Right lobe of liver (tissue), 6 donors: ENCODE results near the gene NCOA3. TPM values are rescaled to one million over a fixed set of nuclear protein-coding genes. Genes with fewer than 3 reads are reported as not detected.
"Not testable (repeated sequence)": the region's sequence is repeated elsewhere in the genome, so short reads cannot be mapped to it uniquely, and the experiment has no call there.

Experiments used
- ATAC-seq, 4 donors: fragments of 200-7000 bp; cut with Tn5 transposase; one replicate each; pipeline ENCODE4 v1.9.1; 2020; ENCODE audit warnings: mild to moderate bottlenecking in 4 of 4, moderate library complexity in 4 of 4
- DNase-seq, 3 donors: peaks; one replicate each; pipeline ENCODE4 v3.0.0-alpha.2; 2020
- H3K27ac ChIP-seq, 3 donors: fragments of 200-600 bp; one replicate each; pipeline ENCODE4 v1.8.0; 2022
- H3K27me3 ChIP-seq, 2 donors: fragments of 200-600 bp; one replicate each; pipeline ENCODE4 v1.8.0; 2022
- H3K36me3 ChIP-seq, 4 donors: fragments of 200-600 bp; sonication (generic) in 1 of 4; one replicate each; pipeline versions ENCODE4 v1.5.1 to v1.8.0; 2017 to 2022; ENCODE audit warnings: control low read depth in 1 of 4
- H3K4me1 ChIP-seq, 4 donors: fragments of 200-600 bp; sonication (generic) in 1 of 4; one replicate each; pipeline versions ENCODE4 v1.5.1 to v1.8.0; 2017 to 2022; ENCODE audit warnings: control low read depth in 1 of 4
- H3K4me3 ChIP-seq, 3 donors: fragments of 200-600 bp; one replicate each; pipeline ENCODE4 v1.8.0; 2022
- H3K9me3 ChIP-seq, 4 donors: fragments of 200-600 bp; sonication (generic) in 1 of 4; one replicate each; pipeline versions ENCODE4 v1.5.1 to v1.8.0; 2017 to 2022; ENCODE audit warnings: control low read depth in 1 of 4
- POLR2A ChIP-seq: fragments of 450-650 bp; IDR thresholded peaks from one replicate; pipeline ENCODE4 v1.6.1; 2017; ENCODE audit warnings: antibody characterized with exemption, mild to moderate bottlenecking
- WGBS: methylation state at CpG from one replicate; pipeline ENCODE4 v1.1.6; 2018; ENCODE audit warnings: low coverage, low lambda C conversion rate; ENCODE audit not compliant: insufficient coverage; ENCODE audit errors: missing lambda C conversion rate; 5-methylcytosine and 5-hydroxymethylcytosine counted together
- intact Hi-C, 2 donors: fragments of 100-400 bp; cut with DNase I; formaldehyde crosslinking; loops; one replicate each; pipeline versions ENCODE4 v1.11.2 to v1.14.1; 2022
- total RNA-seq, 6 experiments: library from RNA; depleted of rRNA in 2 of 6; stranded (reverse); fragments of >200 nt in 2 of 6; fragmentation: NEBNext Ultra II Directional in 3 of 6; extraction: Animal tissue kit (Norgen Biotek cat#: 25700) in 3 of 6; gene quantifications; one replicate each; pipeline versions ENCODE4 v1.1.0 to v1.2.4, GENCODE V29; 2016 to 2023
- TF ChIP-seq, protein P1 (sequence below), 4 donors: fragments of 200-600 bp in 3 of 4; fragments of 450-650 bp in 1 of 4; IDR thresholded peaks; one replicate each; pipeline versions ENCODE4 v1.5.1 to v1.8.0; 2016 to 2022; ENCODE audit warnings: antibody characterized with exemption in 4 of 4, mild to moderate bottlenecking in 2 of 4
- donor health status: DM: no; HTN: yes; CAD: no.
- donor health status: DM: no; HTN: no; CAD: no.
- donor health status: DM: no; HTN: no; CAD: no.
- donor health status: DM: no; HTN: yes; CAD: no.
- donor health status: DM: no; HTN: yes; CAD: no.

Gene NCOA3
- total RNA-seq, 6 experiments from 2014 or later: 11.2 to 15.1 (median 13.8) TPM

DNA sequence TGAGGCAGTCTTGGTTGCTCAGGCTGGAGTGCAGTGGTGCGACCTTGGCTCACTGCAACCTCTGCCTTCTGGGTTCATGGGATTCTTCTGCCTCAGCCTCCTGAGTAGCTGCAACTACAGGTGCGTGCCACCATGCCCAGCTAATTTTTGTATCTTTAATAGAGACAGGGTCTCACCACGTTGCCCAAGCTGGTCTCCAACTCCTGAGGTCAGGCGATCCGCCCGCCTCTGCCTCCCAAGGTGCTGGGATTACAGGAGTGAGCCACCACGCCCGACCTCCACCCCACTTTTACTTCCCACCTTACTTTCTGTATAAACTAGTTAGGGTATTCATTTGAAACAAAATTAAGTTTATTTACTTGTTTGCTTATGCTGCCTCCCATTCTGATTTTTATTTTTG lies 86.5 kb downstream of the NCOA3 start:
- 91% methylated on average over 8 of the region's 8 CpGs for WGBS
- H3K27ac ChIP-seq: no peak overlapping the region
- no peaks in the 10 kb centered on the region for H3K27me3 ChIP-seq
- no peak for ATAC-seq
- no peak for DNase-seq
- TF ChIP-seq, protein P1, sequence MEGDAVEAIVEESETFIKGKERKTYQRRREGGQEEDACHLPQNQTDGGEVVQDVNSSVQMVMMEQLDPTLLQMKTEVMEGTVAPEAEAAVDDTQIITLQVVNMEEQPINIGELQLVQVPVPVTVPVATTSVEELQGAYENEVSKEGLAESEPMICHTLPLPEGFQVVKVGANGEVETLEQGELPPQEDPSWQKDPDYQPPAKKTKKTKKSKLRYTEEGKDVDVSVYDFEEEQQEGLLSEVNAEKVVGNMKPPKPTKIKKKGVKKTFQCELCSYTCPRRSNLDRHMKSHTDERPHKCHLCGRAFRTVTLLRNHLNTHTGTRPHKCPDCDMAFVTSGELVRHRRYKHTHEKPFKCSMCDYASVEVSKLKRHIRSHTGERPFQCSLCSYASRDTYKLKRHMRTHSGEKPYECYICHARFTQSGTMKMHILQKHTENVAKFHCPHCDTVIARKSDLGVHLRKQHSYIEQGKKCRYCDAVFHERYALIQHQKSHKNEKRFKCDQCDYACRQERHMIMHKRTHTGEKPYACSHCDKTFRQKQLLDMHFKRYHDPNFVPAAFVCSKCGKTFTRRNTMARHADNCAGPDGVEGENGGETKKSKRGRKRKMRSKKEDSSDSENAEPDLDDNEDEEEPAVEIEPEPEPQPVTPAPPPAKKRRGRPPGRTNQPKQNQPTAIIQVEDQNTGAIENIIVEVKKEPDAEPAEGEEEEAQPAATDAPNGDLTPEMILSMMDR (IDR thresholded peaks at IDR 0.05): no peak
- no peak for TF ChIP-seq POLR2A
- H3K36me3 ChIP-seq: no peaks in the 10 kb centered on the region
- H3K4me3 ChIP-seq: no peak overlapping the region
- H3K9me3 ChIP-seq: no peaks in the 10 kb centered on the region
- peaks cover 0 to 10% (median 3%) of the 10 kb centered on the region in 4 donors for H3K4me1 ChIP-seq
- intact Hi-C loops: no loop called here

DNA sequence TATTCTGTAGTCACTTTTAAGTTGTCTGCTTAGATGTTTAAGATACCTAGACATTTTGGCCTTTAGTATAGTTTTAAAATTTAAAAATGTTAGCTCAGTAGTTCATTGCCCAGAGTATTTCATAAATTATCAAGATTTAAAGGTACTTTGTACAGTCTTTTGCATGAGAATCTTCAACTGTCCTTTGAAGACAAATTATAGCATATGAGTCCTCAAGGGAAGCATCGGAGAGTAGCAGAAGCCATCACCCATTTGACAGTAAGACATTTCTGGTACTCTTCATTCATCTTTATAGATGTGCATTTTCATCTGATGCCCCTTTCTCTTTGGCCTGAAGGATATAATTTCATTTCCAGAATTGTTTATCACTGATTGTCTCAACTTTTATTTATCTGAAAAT lies 89.5 kb downstream of the NCOA3 start:
- ATAC-seq (no peak), DNase-seq (no peak)
- Histone ChIP-seq H3K36me3 (no peaks in the 10 kb centered on the region), H3K9me3 (no peaks in the 10 kb centered on the region), H3K27ac (no peak overlapping the region), H3K4me3 (no peak overlapping the region), H3K27me3 (no peaks in the 10 kb centered on the region), H3K4me1 (peaks cover 0 to 19% (median 4%) of the 10 kb centered on the region in 4 donors)
- WGBS: 100% methylated on average over 1 of the region's 1 CpG
- intact Hi-C loops: no loop called here
- TF ChIP-seq, protein P1 (IDR thresholded peaks at IDR 0.05): no peak
- TF ChIP-seq POLR2A: no peak

DNA sequence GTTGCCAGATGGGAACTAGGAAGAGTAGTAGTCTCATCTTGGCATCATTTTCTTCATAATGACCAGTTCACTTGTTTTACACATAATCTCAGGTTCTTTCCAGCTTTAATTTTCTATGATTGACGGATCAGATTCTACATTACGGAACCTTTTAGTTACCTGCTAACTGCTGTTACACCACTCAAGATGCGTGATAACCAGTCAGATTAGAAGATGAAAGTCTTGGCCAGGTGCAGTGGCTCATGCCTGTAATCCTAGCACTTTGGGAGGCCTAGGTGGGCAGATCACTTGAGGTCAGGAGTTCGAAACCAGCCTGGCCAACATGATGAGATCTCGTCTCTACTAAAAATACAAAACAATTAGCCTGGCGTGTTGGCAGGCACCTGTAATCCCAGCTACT lies 92.5 kb downstream of the NCOA3 start:
- H3K27ac ChIP-seq: no peak overlapping the region
- 94% methylated on average over 3 of the region's 6 CpGs for WGBS
- intact Hi-C loops: no loop called here
- ATAC-seq (no peak), DNase-seq (no peak)
- TF ChIP-seq, protein P1 (IDR thresholded peaks at IDR 0.05): no peak
- TF ChIP-seq POLR2A: no peak
- H3K27me3 ChIP-seq: no peaks in the 10 kb centered on the region
- H3K4me1 ChIP-seq: peaks cover 0 to 13% (median 5%) of the 10 kb centered on the region in 4 donors
- H3K36me3 ChIP-seq: no peaks in the 10 kb centered on the region
- no peaks in the 10 kb centered on the region for H3K9me3 ChIP-seq
- no peak overlapping the region for H3K4me3 ChIP-seq

DNA sequence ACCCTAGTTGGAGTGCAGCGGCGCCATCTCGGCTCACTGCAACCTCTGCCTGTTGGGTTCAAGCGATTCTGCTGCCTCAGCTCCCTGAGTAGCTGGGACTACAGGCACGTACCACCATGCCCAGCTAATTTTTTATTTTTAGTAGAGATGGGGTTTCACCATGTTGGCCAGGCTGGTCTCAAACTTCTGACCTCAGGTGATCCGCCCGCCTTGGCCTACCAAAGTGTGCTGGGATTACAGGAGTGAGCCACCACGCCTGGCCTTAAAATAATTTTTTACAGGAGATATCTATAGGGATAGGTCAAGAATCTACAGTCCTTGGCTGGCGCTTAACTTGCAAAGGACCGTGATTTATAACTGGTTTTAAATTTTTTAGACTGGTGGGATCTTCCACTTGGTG lies 93.5 kb downstream of the NCOA3 start:
- ATAC-seq: not testable (repeated sequence)

DNA sequence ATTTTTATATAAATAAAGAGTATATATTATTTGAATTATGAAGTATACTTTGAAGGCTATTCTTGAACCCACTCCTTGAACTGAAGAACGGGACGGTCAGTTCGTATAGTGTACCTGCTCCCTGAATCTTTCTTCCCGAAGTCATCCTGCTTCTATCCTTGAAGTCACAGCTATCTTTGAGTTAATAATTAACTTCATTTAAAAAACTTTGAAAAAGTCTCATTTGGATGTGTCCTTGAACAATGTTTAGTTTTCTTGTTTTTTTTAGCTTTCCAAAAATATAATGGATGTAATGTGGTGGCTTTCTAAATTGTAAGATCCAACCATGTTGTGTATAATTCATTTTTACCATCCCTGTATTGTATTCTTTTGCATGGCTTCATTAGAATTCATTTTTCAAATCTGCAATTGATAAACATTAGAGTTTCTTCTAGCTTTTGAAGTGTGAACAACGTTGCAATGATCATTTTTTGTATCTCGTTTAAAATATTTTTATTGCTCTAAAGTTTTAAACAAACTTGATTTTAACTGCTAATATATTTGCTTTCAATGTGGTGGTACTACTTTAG lies 94.4 kb downstream of the NCOA3 start:
- WGBS: 33% methylated on average over 6 of the region's 6 CpGs
- intact Hi-C loops: no loop called here
- H3K27ac ChIP-seq: no peak overlapping the region
- peaks cover 0 to 17% (median 8%) of the 10 kb centered on the region in 4 donors for H3K4me1 ChIP-seq
- ATAC-seq (peak in 1 of 4 donors; percentile 36), DNase-seq (no peak)
- no peaks in the 10 kb centered on the region for H3K27me3 ChIP-seq
- no peak for TF ChIP-seq POLR2A
- TF ChIP-seq, protein P1 (IDR thresholded peaks at IDR 0.05): no peak
- H3K4me3 ChIP-seq: no peak overlapping the region
- no peaks in the 10 kb centered on the region for H3K36me3 ChIP-seq
- H3K9me3 ChIP-seq: no peaks in the 10 kb centered on the region

More for the DNA sequence above, 93.5 kb downstream of the NCOA3 start:
- H3K36me3 ChIP-seq, H3K9me3 ChIP-seq, H3K27me3 ChIP-seq, intact Hi-C loops, H3K27ac ChIP-seq, DNase-seq, H3K4me3 ChIP-seq: not testable (repeated sequence)
- 96% methylated on average over 10 of the region's 10 CpGs for WGBS
- peaks cover 0 to 17% (median 8%) of the 10 kb centered on the region in 4 donors for H3K4me1 ChIP-seq
